ENCODE measurements around the gene SLC2A5. TPM values are rescaled to one million over a fixed set of nuclear protein-coding genes. Genes with fewer than 3 reads are reported as not detected.

Gene SLC2A5
- total and polyA plus RNA-seq, 9 of the 15 experiments (the other 6 are each of a cell fraction or from before 2014, with no cell fraction given), result 0.08 TPM; not detected in 8

DNA sequence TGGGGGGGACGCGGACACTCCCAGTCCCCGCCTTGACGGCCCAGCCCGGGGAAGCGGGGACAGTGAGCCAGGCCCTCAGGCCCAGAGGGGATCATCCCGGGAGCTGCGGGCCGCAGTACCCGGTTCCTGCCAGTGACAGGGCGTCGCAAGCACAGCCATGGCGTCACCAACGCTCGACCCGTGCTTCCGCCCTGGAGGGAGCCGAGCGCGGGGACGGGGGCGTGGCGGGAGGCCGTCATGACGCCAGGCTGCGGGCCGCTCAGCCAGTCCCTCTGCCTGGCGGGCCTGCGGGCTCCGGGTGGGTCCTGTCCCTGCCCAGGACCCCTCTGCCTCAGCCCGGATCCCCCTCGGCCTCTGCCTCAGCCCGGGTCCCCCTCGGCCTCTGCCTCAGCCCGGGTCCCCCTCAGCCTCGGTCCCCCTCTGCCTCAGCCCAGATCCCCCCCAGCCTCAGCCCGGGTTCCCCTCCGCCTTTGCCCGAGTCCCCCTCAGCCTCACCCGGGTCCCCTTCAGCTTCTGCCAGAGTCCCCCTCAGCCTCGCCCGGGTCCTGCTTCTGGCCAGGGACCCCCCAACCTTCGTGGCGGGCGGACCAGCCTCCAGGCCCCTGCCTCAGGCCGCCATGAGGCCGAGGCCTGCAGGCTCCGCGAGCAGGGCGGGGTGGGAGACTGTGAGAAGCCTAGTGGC, 2.3 kb upstream of the SLC2A5 start (continued):
- TF ChIP-seq TCF7 (IDR thresholded peaks at IDR 0.05; ENCODE audit: borderline replicate concordance) (no peak), RBM17 (IDR thresholded peaks at IDR 0.05; ENCODE audit: borderline replicate concordance, low read depth, low read length) (no peak), MXI1 (IDR thresholded peaks at IDR 0.05; ENCODE audit: low read depth, low read length) (no peak), TGIF2 (CRISPR knock-in tag; IDR thresholded peaks at IDR 0.05) (no peak), SP1 (CRISPR knock-in tag; IDR thresholded peaks at IDR 0.05) (no peak), ZNF507 (tag; conservative IDR thresholded peaks at IDR 0.05) (no peak), HNRNPK (IDR thresholded peaks at IDR 0.05; ENCODE audit: low read depth, low read length, poor library complexity, severe bottlenecking) (no peak), ELF1 (tag; IDR thresholded peaks at IDR 0.05) (no peak), SRSF7 (optimal IDR thresholded peaks at IDR 0.05; ENCODE audit: low read depth, low read length) (no peak), ERF (CRISPR knock-in tag; IDR thresholded peaks at IDR 0.05) (no peak), YY1 (IDR thresholded peaks at IDR 0.05; ENCODE audit: borderline replicate concordance in 1 of 3, control insufficient read depth in 1 of 3, extremely low read depth in 1 of 3, insufficient read depth in 3 of 3, insufficient read length in 1 of 3, insufficient replicate concordance in 2 of 3, low read depth in 1 of 3, low read length in 2 of 3) (peak in 2 of 3 experiments; percentile 38 to 80), HNRNPH1 (optimal IDR thresholded peaks at IDR 0.05; ENCODE audit: low read depth, low read length) (no peak), ZC3H8 (IDR thresholded peaks at IDR 0.05) (no peak), ZC3H11A (IDR thresholded peaks at IDR 0.05; ENCODE audit: low read depth, low read length) (no peak), EHMT2 (IDR thresholded peaks at IDR 0.05) (no peak; the same call in 1 of the 2 replicates), XRCC4 (IDR thresholded peaks at IDR 0.05; ENCODE audit: extremely low read depth, insufficient read depth, insufficient read length) (no peak)
- TF ChIP-seq, protein P1, sequence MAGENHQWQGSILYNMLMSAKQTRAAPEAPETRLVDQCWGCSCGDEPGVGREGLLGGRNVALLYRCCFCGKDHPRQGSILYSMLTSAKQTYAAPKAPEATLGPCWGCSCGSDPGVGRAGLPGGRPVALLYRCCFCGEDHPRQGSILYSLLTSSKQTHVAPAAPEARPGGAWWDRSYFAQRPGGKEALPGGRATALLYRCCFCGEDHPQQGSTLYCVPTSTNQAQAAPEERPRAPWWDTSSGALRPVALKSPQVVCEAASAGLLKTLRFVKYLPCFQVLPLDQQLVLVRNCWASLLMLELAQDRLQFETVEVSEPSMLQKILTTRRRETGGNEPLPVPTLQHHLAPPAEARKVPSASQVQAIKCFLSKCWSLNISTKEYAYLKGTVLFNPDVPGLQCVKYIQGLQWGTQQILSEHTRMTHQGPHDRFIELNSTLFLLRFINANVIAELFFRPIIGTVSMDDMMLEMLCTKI (IDR thresholded peaks at IDR 0.05; ENCODE audit: partially characterized antibody), result no peak
- TF ChIP-seq, protein P2, sequence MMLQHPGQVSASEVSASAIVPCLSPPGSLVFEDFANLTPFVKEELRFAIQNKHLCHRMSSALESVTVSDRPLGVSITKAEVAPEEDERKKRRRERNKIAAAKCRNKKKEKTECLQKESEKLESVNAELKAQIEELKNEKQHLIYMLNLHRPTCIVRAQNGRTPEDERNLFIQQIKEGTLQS (IDR thresholded peaks at IDR 0.05), result no peak
- TF ChIP-seq, protein P2 (CRISPR knock-in tag; conservative IDR thresholded peaks at IDR 0.05), result no peak
- TF ChIP-seq, protein P3, sequence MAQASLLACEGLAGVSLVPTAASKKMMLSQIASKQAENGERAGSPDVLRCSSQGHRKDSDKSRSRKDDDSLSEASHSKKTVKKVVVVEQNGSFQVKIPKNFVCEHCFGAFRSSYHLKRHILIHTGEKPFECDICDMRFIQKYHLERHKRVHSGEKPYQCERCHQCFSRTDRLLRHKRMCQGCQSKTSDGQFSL (CRISPR knock-in tag; IDR thresholded peaks at IDR 0.05), result no peak
- TF ChIP-seq, protein P3 (tag; IDR thresholded peaks at IDR 0.05), result no peak
- TF ChIP-seq, protein P4, sequence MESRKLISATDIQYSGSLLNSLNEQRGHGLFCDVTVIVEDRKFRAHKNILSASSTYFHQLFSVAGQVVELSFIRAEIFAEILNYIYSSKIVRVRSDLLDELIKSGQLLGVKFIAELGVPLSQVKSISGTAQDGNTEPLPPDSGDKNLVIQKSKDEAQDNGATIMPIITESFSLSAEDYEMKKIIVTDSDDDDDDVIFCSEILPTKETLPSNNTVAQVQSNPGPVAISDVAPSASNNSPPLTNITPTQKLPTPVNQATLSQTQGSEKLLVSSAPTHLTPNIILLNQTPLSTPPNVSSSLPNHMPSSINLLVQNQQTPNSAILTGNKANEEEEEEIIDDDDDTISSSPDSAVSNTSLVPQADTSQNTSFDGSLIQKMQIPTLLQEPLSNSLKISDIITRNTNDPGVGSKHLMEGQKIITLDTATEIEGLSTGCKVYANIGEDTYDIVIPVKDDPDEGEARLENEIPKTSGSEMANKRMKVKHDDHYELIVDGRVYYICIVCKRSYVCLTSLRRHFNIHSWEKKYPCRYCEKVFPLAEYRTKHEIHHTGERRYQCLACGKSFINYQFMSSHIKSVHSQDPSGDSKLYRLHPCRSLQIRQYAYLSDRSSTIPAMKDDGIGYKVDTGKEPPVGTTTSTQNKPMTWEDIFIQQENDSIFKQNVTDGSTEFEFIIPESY (CRISPR knock-in tag; IDR thresholded peaks at IDR 0.05), result no peak
